Measurements from ENCODE around the gene ALAD. TPM values are rescaled to one million over a fixed set of nuclear protein-coding genes. Genes with fewer than 3 reads are reported as not detected.
A peak's percentile ranks its signal among the peaks of the same experiment; 100 is the strongest.

The ALAD gene
- total and polyA plus RNA-seq, 2 of the 13 experiments (the other 11 are each of a cell fraction or from before 2014, with no cell fraction given), result 21.8 to 30.1 TPM

DNA sequence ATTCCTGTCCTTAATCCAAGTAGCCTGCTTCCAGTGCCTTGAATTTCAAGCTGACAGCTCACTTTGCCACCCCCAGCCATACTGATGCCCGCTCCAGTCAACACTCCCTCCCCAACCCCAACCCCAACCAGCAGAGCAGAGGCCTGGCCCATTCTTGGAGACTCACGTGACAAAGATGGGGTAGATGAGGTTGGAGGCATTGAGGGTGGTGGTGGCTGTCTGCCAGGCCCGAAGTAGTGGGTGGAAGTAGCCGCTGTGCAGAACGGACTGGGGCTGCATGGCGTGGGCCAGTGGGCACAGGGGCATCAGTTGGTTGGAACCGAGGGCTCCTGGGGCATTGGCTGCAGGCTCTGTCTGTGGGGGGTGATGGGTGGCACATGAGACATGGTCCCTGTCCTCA lies 7.8 kb downstream of the ALAD start:
- Histone ChIP-seq H2AFZ (ENCODE audit: low read length) (no peak overlapping the region), H3K27me3 (ENCODE audit: control insufficient read depth in 1 of 2, insufficient read depth in 2 of 2, low read length in 2 of 2) (no peaks in the 10 kb centered on the region), H3K9ac (ENCODE audit: insufficient read depth, low read depth, low read length) (no peak overlapping the region), H3K4me3 (replicated peaks in 1 of 3; ENCODE audit: insufficient read depth in 1 of 3, low read depth in 2 of 3, low read length in 3 of 3) (no peak overlapping the region), H3K9me3 (ENCODE audit: low read length) (no peaks in the 10 kb centered on the region), H3K36me3 (replicated peaks in 1 of 2; ENCODE audit: control insufficient read depth in 1 of 2, insufficient read depth in 2 of 2, low read length in 2 of 2) (peaks cover 15 to 44% of the 10 kb centered on the region in 2 experiments), H4K20me1 (ENCODE audit: insufficient read depth, low read length) (no peaks in the 10 kb centered on the region), H3K79me2 (ENCODE audit: insufficient read depth, low read length) (peaks cover 7% of the 10 kb centered on the region), H3K4me2 (ENCODE audit: low read depth, low read length) (no peak overlapping the region), H3K4me1 (ENCODE audit: insufficient read depth, low read length) (peaks cover 85% of the 10 kb centered on the region), H3K27ac (ENCODE audit: extremely low read length, insufficient read depth, low read length) (peak overlapping the region; percentile 15)
- FAIRE-seq (no peak), ATAC-seq (no peak), DNase-seq (ENCODE audit: low spot score) (no peak)
- no TSS peak for BruUV-seq (replicated peaks)
- in situ Hi-C loops (cut with HindIII; ENCODE audit: extremely low pct_ligation_motif_present, low pct_unique_long_range_greater_than_20kb) (no loop called here), intact Hi-C loops (cut with micrococcal nuclease; ENCODE audit: unreplicated experiment) (no loop called here)
- POLR2A ChIA-PET, result no interaction called here
- TF ChIP-seq MEIS2 (CRISPR knock-in tag; IDR thresholded peaks at IDR 0.05), result no peak
- TF ChIP-seq, protein P1, sequence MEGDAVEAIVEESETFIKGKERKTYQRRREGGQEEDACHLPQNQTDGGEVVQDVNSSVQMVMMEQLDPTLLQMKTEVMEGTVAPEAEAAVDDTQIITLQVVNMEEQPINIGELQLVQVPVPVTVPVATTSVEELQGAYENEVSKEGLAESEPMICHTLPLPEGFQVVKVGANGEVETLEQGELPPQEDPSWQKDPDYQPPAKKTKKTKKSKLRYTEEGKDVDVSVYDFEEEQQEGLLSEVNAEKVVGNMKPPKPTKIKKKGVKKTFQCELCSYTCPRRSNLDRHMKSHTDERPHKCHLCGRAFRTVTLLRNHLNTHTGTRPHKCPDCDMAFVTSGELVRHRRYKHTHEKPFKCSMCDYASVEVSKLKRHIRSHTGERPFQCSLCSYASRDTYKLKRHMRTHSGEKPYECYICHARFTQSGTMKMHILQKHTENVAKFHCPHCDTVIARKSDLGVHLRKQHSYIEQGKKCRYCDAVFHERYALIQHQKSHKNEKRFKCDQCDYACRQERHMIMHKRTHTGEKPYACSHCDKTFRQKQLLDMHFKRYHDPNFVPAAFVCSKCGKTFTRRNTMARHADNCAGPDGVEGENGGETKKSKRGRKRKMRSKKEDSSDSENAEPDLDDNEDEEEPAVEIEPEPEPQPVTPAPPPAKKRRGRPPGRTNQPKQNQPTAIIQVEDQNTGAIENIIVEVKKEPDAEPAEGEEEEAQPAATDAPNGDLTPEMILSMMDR (CRISPR knock-in tag; IDR thresholded peaks at IDR 0.05), result no peak
- TF ChIP-seq HNRNPL (IDR thresholded peaks at IDR 0.05; ENCODE audit: low read depth, low read length), result 0 out of 2 replicates have a peak, but pooled peaks have one; percentile 28
- TF ChIP-seq ZC3H13 (CRISPR knock-in tag; IDR thresholded peaks at IDR 0.05), result no peak
- TF ChIP-seq, protein P2, sequence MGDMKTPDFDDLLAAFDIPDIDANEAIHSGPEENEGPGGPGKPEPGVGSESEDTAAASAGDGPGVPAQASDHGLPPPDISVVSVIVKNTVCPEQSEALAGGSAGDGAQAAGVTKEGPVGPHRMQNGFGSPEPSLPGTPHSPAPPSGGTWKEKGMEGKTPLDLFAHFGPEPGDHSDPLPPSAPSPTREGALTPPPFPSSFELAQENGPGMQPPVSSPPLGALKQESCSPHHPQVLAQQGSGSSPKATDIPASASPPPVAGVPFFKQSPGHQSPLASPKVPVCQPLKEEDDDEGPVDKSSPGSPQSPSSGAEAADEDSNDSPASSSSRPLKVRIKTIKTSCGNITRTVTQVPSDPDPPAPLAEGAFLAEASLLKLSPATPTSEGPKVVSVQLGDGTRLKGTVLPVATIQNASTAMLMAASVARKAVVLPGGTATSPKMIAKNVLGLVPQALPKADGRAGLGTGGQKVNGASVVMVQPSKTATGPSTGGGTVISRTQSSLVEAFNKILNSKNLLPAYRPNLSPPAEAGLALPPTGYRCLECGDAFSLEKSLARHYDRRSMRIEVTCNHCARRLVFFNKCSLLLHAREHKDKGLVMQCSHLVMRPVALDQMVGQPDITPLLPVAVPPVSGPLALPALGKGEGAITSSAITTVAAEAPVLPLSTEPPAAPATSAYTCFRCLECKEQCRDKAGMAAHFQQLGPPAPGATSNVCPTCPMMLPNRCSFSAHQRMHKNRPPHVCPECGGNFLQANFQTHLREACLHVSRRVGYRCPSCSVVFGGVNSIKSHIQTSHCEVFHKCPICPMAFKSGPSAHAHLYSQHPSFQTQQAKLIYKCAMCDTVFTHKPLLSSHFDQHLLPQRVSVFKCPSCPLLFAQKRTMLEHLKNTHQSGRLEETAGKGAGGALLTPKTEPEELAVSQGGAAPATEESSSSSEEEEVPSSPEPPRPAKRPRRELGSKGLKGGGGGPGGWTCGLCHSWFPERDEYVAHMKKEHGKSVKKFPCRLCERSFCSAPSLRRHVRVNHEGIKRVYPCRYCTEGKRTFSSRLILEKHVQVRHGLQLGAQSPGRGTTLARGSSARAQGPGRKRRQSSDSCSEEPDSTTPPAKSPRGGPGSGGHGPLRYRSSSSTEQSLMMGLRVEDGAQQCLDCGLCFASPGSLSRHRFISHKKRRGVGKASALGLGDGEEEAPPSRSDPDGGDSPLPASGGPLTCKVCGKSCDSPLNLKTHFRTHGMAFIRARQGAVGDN (CRISPR knock-in tag; IDR thresholded peaks at IDR 0.05), result peak; percentile 32; the same call in 1 of the 2 replicates
- no peak for TF ChIP-seq ZNF674 (CRISPR knock-in tag; IDR thresholded peaks at IDR 0.05; ENCODE audit: low read depth)
- CTCF ChIA-PET (ENCODE audit: low intra/inter-chr PET ratio, low total read pairs), result no interaction called here
- WGBS (ENCODE audit: low lambda C conversion rate), result over 99% methylated on average over 7 of the region's 7 CpGs

Measured in HepG2 (cell line).